Neutrophil (primary cell): ENCODE results near the gene NDUFB10.

Source experiments
- H3K27ac ChIP-seq: fragments of 200-600 bp; sonication (generic); 2 replicates; pipeline ENCODE4 v1.5.1; 2016; ENCODE audit warnings: mild to moderate bottlenecking, moderate library complexity
- H3K27me3 ChIP-seq: fragments of 200-600 bp; sonication (generic); 2 replicates; pipeline ENCODE4 v1.6.0; 2016; ENCODE audit warnings: mild to moderate bottlenecking
- H3K36me3 ChIP-seq: fragments of 200-600 bp; sonication (generic); 2 replicates; pipeline ENCODE4 v1.5.1; 2017
- H3K4me1 ChIP-seq, 2 experiments: fragments of 200-600 bp in 1 of 2; sonication (generic) in 1 of 2; 1 replicate in 1 of 2; 2 replicates in 1 of 2; pipeline versions ENCODE4 v1.5.1 to v1.6.1; 2013 to 2016; ENCODE audit warnings: low read depth in 1 of 2, low read length in 1 of 2, mild to moderate bottlenecking in 1 of 2, moderate library complexity in 1 of 2; ENCODE audit not compliant: control insufficient read depth in 1 of 2, insufficient read depth in 1 of 2
- H3K4me3 ChIP-seq, 2 experiments: fragments of 200-600 bp in 1 of 2; sonication (generic) in 1 of 2; 1 replicate in 1 of 2; 2 replicates in 1 of 2; pipeline ENCODE4 v1.5.1; 2013 to 2016; ENCODE audit warnings: low read depth in 1 of 2, low read length in 1 of 2, mild to moderate bottlenecking in 1 of 2, moderate library complexity in 1 of 2
- H3K9me3 ChIP-seq: fragments of 200-600 bp; sonication (generic); 2 replicates; pipeline ENCODE4 v1.5.1; 2016
- TF ChIP-seq, protein P1 (sequence below): fragments of 200-600 bp; sonication (generic); IDR thresholded peaks from 2 replicates; pipeline ENCODE4 v1.5.1; 2016; ENCODE audit warnings: antibody characterized with exemption

NDUFB10 gene

DNA sequence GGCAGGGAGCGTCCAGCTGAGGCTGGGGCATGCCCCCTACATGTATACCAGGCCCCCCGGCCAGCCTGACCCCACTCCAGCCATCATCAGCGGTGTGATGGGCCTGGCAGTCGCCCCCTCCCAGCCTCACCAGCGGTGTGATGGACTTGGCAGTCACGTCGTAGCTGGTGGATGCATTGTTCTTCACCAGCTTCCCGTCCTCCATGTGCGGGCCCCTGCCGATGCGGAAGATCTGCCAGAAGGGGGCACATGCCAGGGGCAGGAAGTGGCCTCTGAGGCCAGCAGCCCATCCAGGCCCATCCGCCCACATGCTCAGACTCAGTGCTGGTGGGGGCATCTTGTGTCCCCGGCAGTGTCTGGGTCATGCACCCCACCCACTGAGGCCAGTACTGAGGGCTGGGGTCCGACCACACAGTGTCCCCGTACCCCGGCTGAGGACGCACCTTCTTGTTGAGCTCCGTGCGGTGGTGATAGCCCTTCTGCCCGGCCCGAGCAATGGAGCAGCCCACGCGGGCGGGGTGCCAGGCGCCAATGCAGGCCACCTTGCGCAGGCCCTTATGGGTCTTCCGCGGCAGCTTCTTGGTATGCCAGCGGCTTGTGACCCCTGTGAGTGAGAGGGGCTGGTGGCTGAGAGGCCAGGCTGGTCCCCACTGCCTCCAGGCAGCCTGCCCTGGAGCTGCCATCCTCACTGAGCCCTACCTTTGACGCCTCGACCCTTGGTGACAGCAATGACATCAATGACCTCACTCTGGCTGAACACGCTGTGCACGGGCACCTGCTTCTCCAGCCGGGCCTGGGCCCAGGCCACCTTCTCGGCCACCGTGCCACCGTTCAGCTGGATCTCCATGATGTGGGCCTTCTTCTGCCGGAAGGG, 12.6 kb upstream of the NDUFB10 start:
- Histone ChIP-seq H3K9me3 (no peaks in the 10 kb centered on the region), H3K36me3 (peaks cover under 1% of the 10 kb centered on the region), H3K4me1 (peaks cover 9 to 14% of the 10 kb centered on the region in 2 experiments), H3K27me3 (no peaks in the 10 kb centered on the region), H3K4me3 (no peak overlapping the region), H3K27ac (no peak overlapping the region)
- TF ChIP-seq, protein P1, sequence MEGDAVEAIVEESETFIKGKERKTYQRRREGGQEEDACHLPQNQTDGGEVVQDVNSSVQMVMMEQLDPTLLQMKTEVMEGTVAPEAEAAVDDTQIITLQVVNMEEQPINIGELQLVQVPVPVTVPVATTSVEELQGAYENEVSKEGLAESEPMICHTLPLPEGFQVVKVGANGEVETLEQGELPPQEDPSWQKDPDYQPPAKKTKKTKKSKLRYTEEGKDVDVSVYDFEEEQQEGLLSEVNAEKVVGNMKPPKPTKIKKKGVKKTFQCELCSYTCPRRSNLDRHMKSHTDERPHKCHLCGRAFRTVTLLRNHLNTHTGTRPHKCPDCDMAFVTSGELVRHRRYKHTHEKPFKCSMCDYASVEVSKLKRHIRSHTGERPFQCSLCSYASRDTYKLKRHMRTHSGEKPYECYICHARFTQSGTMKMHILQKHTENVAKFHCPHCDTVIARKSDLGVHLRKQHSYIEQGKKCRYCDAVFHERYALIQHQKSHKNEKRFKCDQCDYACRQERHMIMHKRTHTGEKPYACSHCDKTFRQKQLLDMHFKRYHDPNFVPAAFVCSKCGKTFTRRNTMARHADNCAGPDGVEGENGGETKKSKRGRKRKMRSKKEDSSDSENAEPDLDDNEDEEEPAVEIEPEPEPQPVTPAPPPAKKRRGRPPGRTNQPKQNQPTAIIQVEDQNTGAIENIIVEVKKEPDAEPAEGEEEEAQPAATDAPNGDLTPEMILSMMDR = no peak

DNA sequence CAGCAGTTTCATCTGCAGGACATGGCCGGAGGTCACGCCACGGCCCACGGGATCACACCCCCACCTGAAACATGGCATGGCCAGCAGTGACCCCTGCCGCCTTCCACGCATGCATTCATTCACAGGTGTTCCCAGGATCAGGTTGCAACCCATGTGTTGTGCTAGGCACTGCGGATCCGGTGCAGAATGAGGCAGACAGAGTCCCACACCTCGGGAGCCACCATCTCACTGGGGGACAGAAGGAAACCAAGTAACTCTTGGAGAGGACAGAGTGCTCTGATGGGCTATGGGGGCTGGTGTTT, 12.0 kb upstream of the NDUFB10 start:
- TF ChIP-seq, protein P1 = no peak
- H3K4me3 ChIP-seq = no peak overlapping the region
- H3K36me3 ChIP-seq = no peaks in the 10 kb centered on the region
- H3K27me3 ChIP-seq = no peaks in the 10 kb centered on the region
- H3K27ac ChIP-seq = no peak overlapping the region
- H3K4me1 ChIP-seq = peaks cover 8 to 9% of the 10 kb centered on the region in 2 experiments
- no peaks in the 10 kb centered on the region for H3K9me3 ChIP-seq

DNA sequence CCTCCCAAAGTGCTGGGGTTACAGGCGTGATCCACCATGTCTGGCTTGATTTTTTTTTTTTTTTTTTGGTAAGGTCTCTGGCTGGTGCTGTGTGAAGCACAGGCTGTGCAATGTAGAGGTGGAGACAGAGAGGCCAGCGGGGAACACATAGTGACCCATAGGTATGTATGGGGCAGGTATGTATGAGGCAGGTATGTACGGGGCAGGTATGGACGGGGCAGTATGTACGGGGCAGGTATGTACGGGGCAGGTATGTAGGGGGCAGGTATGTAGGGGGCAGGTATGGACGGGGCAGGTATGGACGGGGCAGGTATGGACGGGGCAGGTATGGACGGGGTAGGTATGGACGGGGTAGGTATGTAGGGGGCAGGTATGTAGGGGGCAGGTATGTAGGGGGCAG, 9.8 kb upstream of the NDUFB10 start:
- H3K9me3 ChIP-seq = no peaks in the 10 kb centered on the region
- no peak overlapping the region for H3K4me3 ChIP-seq
- H3K4me1 ChIP-seq = no peaks in the 10 kb centered on the region
- TF ChIP-seq, protein P1 = no peak
- H3K36me3 ChIP-seq = no peaks in the 10 kb centered on the region
- no peak overlapping the region for H3K27ac ChIP-seq
- H3K27me3 ChIP-seq = no peaks in the 10 kb centered on the region

DNA sequence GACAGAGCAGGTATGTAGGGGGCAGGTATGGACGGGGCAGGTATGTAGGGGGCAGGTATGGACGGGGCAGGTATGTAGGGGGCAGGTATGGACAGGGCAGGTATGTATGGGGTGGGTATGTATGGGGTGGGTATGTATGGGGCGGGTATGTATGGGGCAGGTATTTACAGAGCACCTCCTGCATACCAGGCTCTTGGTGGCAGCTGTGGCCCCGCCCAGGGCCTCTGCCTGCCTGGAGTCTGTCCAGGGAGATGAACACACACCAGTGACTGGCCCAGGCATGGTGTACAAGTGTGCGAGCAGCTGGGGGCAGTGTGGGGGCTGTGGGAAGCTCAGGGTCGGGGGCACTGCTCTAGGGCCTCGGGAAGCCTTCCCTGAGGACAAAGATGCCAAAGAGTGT, 9.3 kb upstream of the NDUFB10 start:
- H3K4me1 ChIP-seq = no peaks in the 10 kb centered on the region
- TF ChIP-seq, protein P1 = no peak
- no peaks in the 10 kb centered on the region for H3K36me3 ChIP-seq
- H3K27ac ChIP-seq = no peak overlapping the region
- no peaks in the 10 kb centered on the region for H3K27me3 ChIP-seq
- H3K4me3 ChIP-seq = no peak overlapping the region
- H3K9me3 ChIP-seq = no peaks in the 10 kb centered on the region

GRCh38 chr16:1950559-1950958, 8.8 kb upstream of the NDUFB10 start:
- no peaks in the 10 kb centered on the region for H3K36me3 ChIP-seq
- H3K27ac ChIP-seq = no peak overlapping the region
- TF ChIP-seq, protein P1 = no peak
- H3K4me3 ChIP-seq = no peak overlapping the region
- no peaks in the 10 kb centered on the region for H3K9me3 ChIP-seq
- H3K27me3 ChIP-seq = no peaks in the 10 kb centered on the region
- no peaks in the 10 kb centered on the region for H3K4me1 ChIP-seq
